Endodermal cell (in vitro differentiated cells): Measurements from ENCODE around the gene MLXIP. TPM values are rescaled to one million over a fixed set of nuclear protein-coding genes. Genes with fewer than 3 reads are reported as not detected.
"Not testable (repeated sequence)": the region's sequence is repeated elsewhere in the genome, so short reads cannot be mapped to it uniquely, and the experiment has no call there.

Experiments
- DNase-seq: peaks from one replicate; pipeline ENCODE4 v3.0.0-alpha.2; 2017
- H3K27ac ChIP-seq: 2 replicates; pipeline ENCODE4 v1.5.1; 2013; ENCODE audit warnings: mild to moderate bottlenecking, low read depth, low read length, moderate library complexity
- H3K27me3 ChIP-seq: 2 replicates; pipeline ENCODE4 v1.6.1; 2013; ENCODE audit warnings: mild to moderate bottlenecking, low read length, moderate library complexity; ENCODE audit not compliant: insufficient read depth, control insufficient read depth, poor library complexity, severe bottlenecking
- H3K36me3 ChIP-seq: 2 replicates; pipeline ENCODE4 v1.7.0; 2013; ENCODE audit warnings: mild to moderate bottlenecking, low read length, moderate library complexity; ENCODE audit not compliant: control insufficient read depth, insufficient read depth
- H3K4me1 ChIP-seq: one replicate; pipeline ENCODE4 v1.7.0; 2013; ENCODE audit warnings: low read length; ENCODE audit not compliant: control insufficient read depth, insufficient read depth
- H3K4me3 ChIP-seq: 2 replicates; pipeline ENCODE4 v1.5.1; 2013; ENCODE audit warnings: mild to moderate bottlenecking, low read length, moderate library complexity
- H3K9ac ChIP-seq: 2 replicates; pipeline ENCODE4 v1.6.1; 2013; ENCODE audit warnings: mild to moderate bottlenecking, low read length, moderate library complexity; ENCODE audit not compliant: poor library complexity, severe bottlenecking; ENCODE audit errors: extremely low read depth
- H3K9me3 ChIP-seq: 2 replicates; pipeline ENCODE4 v1.6.1; 2013; ENCODE audit warnings: mild to moderate bottlenecking, low read length, moderate library complexity; ENCODE audit not compliant: control insufficient read depth
- H3K27ac Mint-ChIP-seq: 2 replicates; pipeline ENCODE4 v1.8.0; 2020; ENCODE audit warnings: mixed read lengths
- H3K27me3 Mint-ChIP-seq: 2 replicates; pipeline ENCODE4 v1.8.0; 2021; ENCODE audit warnings: mild to moderate bottlenecking, mixed read lengths; ENCODE audit not compliant: insufficient read depth
- H3K36me3 Mint-ChIP-seq: 2 replicates; pipeline ENCODE4 v1.8.0; 2020; ENCODE audit warnings: low read depth, mixed read lengths
- H3K4me1 Mint-ChIP-seq: 2 replicates; pipeline ENCODE4 v1.8.0; 2020; ENCODE audit warnings: mixed read lengths
- H3K4me3 Mint-ChIP-seq: 2 replicates; pipeline ENCODE4 v1.8.0; 2020; ENCODE audit warnings: mild to moderate bottlenecking, moderate library complexity, mixed read lengths
- H3K9me3 Mint-ChIP-seq: 2 replicates; pipeline ENCODE4 v1.8.0; 2020; ENCODE audit warnings: mild to moderate bottlenecking, mixed read lengths
- CTCF ChIP-seq: fragments of 200-600 bp; sonication (generic); conservative IDR thresholded peaks from 2 replicates; pipeline ENCODE4 v1.5.0; 2021; ENCODE audit warnings: antibody characterized with exemption, mild to moderate bottlenecking
- WGBS, 2 experiments: methylation state at CpG; one replicate each; pipeline versions ENCODE4 v1.1.5 to v1.1.7; 2013; ENCODE audit warnings: missing lambda C conversion rate in 2 of 2, mixed read lengths in 1 of 2; ENCODE audit not compliant: insufficient coverage in 1 of 2, insufficient read length in 1 of 2; 5-methylcytosine and 5-hydroxymethylcytosine counted together
- total RNA-seq, 2 donors: library from RNA; stranded (reverse); fragmentation: NEBNext Ultra II Directional in 1 of 2; extraction: Animal tissue kit (Norgen Biotek cat#: 25700) in 1 of 2; gene quantifications; 2 replicates in 1 of 2; 3 replicates in 1 of 2; pipeline ENCODE4 v1.2.1, GENCODE V29; 2021

Gene MLXIP
- total RNA-seq, 2 donors from 2014 or later, result 27.4 to 32.2 TPM

- Mint-ChIP-seq H3K27me3 (no peaks in the 10 kb centered on the region), H3K9me3 (no peaks in the 10 kb centered on the region), H3K4me3 (no peak overlapping the region), H3K4me1 (no peaks in the 10 kb centered on the region), H3K36me3 (peaks cover 48% of the 10 kb centered on the region), H3K27ac (no peak overlapping the region)
- Histone ChIP-seq H3K4me1 (no peaks in the 10 kb centered on the region), H3K27me3 (no peaks in the 10 kb centered on the region), H3K36me3 (peaks cover 44% of the 10 kb centered on the region), H3K27ac (no peak overlapping the region), H3K9ac (no peak overlapping the region), H3K4me3 (no peak overlapping the region), H3K9me3 (no peaks in the 10 kb centered on the region)
- DNase-seq, result no peak
- TF ChIP-seq CTCF, result no peak
- 94 to 96% methylated on average over 27 of the region's 27 CpGs for WGBS, 2 experiments
Measured at GRCh38 chr12:122054842-122055520, 23.6 kb upstream of the MLXIP start.

GRCh38 chr12:122056406-122056805 lies 22.1 kb upstream of the MLXIP start:
- not testable (repeated sequence) for H3K9me3 ChIP-seq, DNase-seq, H3K4me3 Mint-ChIP-seq, H3K27me3 ChIP-seq, H3K4me1 ChIP-seq, H3K9ac ChIP-seq, H3K4me3 ChIP-seq, H3K27me3 Mint-ChIP-seq, H3K27ac ChIP-seq, H3K4me1 Mint-ChIP-seq, H3K27ac Mint-ChIP-seq, H3K9me3 Mint-ChIP-seq
- WGBS, 2 experiments, result 91 to 94% methylated on average over 6 to 7 of the region's 7 CpGs
- H3K36me3 ChIP-seq, result peaks cover 44% of the 10 kb centered on the region
- peaks cover 58% of the 10 kb centered on the region for H3K36me3 Mint-ChIP-seq

GRCh38 chr12:122057007-122057735 lies 21.4 kb upstream of the MLXIP start:
- 95 to 100% methylated on average over 3 to 11 of the region's 11 CpGs for WGBS, 2 experiments
- Mint-ChIP-seq H3K4me3 (no peak overlapping the region), H3K27me3 (no peaks in the 10 kb centered on the region), H3K9me3 (no peaks in the 10 kb centered on the region), H3K36me3 (peaks cover 63% of the 10 kb centered on the region), H3K27ac (no peak overlapping the region), H3K4me1 (no peaks in the 10 kb centered on the region)
- H3K27me3 ChIP-seq, result no peaks in the 10 kb centered on the region
- no peaks in the 10 kb centered on the region for H3K9me3 ChIP-seq
- no peaks in the 10 kb centered on the region for H3K4me1 ChIP-seq
- no peak for TF ChIP-seq CTCF
- H3K4me3 ChIP-seq, result no peak overlapping the region
- peaks cover 50% of the 10 kb centered on the region for H3K36me3 ChIP-seq
- DNase-seq, result no peak
- no peak overlapping the region for H3K9ac ChIP-seq
- H3K27ac ChIP-seq, result no peak overlapping the region
